ENCODE data around the gene BTBD2. TPM values are rescaled to one million over a fixed set of nuclear protein-coding genes. Genes with fewer than 3 reads are reported as not detected.

Gene BTBD2
- polyA plus RNA-seq, 1 donor from 2014 or later = 46.1 TPM

DNA sequence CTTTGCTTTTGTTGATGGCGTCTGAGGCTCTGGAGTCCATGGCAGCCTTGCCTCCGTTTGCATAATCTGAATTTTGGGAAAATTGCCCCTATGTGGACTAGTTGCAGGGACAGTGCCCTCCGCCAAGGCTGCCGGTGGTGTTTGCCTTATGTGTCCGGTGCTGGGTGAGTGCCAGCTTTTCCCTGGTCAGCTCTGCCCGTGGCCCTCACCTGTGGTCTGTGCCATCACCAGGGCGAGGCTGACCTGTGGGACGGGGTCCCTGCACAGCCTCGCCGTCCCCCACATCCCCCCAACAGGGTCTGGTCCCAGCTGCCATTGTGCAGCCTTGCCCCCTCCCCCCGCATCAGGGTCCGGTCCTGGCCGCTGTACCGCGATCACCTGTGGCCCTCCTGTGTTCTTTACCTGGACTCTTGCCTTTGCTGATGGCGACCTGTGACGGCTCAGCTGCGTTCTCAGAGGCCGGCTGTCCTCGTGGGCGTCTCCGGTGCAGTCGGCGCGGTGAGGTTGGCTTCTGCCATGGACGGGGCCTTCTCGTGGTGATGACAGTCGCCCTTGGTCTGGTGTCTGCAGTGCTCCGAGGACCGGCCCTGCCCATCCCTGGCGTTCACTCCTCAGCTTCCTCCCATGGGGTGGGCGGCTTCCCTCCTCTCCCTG is 61.9 kb downstream of the BTBD2 start:
- Histone ChIP-seq H2AFZ (ENCODE audit: low read depth, low read length) (no peak overlapping the region), H4K20me1 (ENCODE audit: insufficient read depth) (no peaks in the 10 kb centered on the region), H3F3A (ENCODE audit: insufficient read depth, low read length, poor library complexity, severe bottlenecking) (no peaks in the 10 kb centered on the region), H3K4me3 (ENCODE audit: low read length) (no peak overlapping the region), H3K27ac (ENCODE audit: low read length) (no peak overlapping the region), H3K27me3 (ENCODE audit: insufficient read depth, low read depth, low read length) (no peaks in the 10 kb centered on the region), H3K4me2 (ENCODE audit: low read length) (no peak overlapping the region), H3K9ac (ENCODE audit: low read length) (no peak overlapping the region), H3K9me3 (ENCODE audit: low read length) (no peaks in the 10 kb centered on the region), H3K79me2 (replicated peaks; ENCODE audit: insufficient read depth, low read length) (peaks cover 35% of the 10 kb centered on the region), H3K9me2 (ENCODE audit: insufficient read depth, low read length) (no peaks in the 10 kb centered on the region), H3K36me3 (ENCODE audit: insufficient read depth, low read length) (no peaks in the 10 kb centered on the region)
- no peak for TF ChIP-seq MXI1 (conservative IDR thresholded peaks at IDR 0.05; ENCODE audit: poor library complexity, severe bottlenecking)
- TF ChIP-seq RAD21 (conservative IDR thresholded peaks at IDR 0.05) = no peak
- TF ChIP-seq TAF1 (IDR thresholded peaks at IDR 0.05; ENCODE audit: low read depth) = no peak
- no peak for TF ChIP-seq REST (IDR thresholded peaks at IDR 0.05; ENCODE audit: borderline replicate concordance)
- TF ChIP-seq, protein P1, sequence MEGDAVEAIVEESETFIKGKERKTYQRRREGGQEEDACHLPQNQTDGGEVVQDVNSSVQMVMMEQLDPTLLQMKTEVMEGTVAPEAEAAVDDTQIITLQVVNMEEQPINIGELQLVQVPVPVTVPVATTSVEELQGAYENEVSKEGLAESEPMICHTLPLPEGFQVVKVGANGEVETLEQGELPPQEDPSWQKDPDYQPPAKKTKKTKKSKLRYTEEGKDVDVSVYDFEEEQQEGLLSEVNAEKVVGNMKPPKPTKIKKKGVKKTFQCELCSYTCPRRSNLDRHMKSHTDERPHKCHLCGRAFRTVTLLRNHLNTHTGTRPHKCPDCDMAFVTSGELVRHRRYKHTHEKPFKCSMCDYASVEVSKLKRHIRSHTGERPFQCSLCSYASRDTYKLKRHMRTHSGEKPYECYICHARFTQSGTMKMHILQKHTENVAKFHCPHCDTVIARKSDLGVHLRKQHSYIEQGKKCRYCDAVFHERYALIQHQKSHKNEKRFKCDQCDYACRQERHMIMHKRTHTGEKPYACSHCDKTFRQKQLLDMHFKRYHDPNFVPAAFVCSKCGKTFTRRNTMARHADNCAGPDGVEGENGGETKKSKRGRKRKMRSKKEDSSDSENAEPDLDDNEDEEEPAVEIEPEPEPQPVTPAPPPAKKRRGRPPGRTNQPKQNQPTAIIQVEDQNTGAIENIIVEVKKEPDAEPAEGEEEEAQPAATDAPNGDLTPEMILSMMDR (IDR thresholded peaks at IDR 0.05; ENCODE audit: poor library complexity, severe bottlenecking) = no peak
- no peak for TF ChIP-seq EZH2 (IDR thresholded peaks at IDR 0.05; ENCODE audit: borderline replicate concordance, insufficient read depth, low read length, poor library complexity, severe bottlenecking)

DNA sequence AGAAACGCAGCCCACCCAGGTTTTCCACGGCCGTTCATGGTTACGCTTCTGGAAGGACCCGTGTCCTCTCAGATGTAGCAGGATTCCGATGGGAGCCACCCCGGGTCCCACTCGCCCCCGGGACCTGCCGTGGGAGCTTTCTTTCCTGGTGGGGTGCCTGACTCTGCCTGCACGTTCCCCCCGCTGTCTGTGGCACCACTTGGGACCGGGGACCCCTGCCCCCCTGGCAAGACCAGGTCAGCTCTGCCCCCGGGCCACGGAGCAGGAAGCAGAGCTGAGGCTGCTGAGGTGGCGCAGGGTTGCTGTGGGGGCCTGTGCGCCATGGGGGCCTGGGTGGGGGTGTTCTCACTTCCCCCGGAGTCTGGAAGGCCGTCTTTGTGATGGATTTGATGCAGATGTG is 62.5 kb downstream of the BTBD2 start:
- H3K9ac ChIP-seq (ENCODE audit: low read length) = no peak overlapping the region
- H3K9me3 ChIP-seq (ENCODE audit: low read length) = no peaks in the 10 kb centered on the region
- TF ChIP-seq SMC3 (conservative IDR thresholded peaks at IDR 0.05; ENCODE audit: poor library complexity) (no peak), POLR2AphosphoS5 (IDR thresholded peaks at IDR 0.05) (no peak), TAF1 (IDR thresholded peaks at IDR 0.05; ENCODE audit: low read depth) (no peak), EZH2 (IDR thresholded peaks at IDR 0.05; ENCODE audit: borderline replicate concordance, insufficient read depth, low read length, poor library complexity, severe bottlenecking) (no peak), EP300 (conservative IDR thresholded peaks at IDR 0.05; ENCODE audit: poor library complexity, severe bottlenecking) (no peak), REST (IDR thresholded peaks at IDR 0.05; ENCODE audit: borderline replicate concordance) (no peak), MXI1 (conservative IDR thresholded peaks at IDR 0.05; ENCODE audit: poor library complexity, severe bottlenecking) (no peak), RAD21 (conservative IDR thresholded peaks at IDR 0.05) (no peak)
- TF ChIP-seq, protein P1 (IDR thresholded peaks at IDR 0.05; ENCODE audit: poor library complexity, severe bottlenecking) = no peak
- no peaks in the 10 kb centered on the region for H3K36me3 ChIP-seq (ENCODE audit: insufficient read depth, low read length)
- H2AFZ ChIP-seq (ENCODE audit: low read depth, low read length) = no peak overlapping the region
- H4K20me1 ChIP-seq (ENCODE audit: insufficient read depth) = no peaks in the 10 kb centered on the region
- H3K4me3 ChIP-seq (ENCODE audit: low read length) = no peak overlapping the region
- H3K79me2 ChIP-seq (replicated peaks; ENCODE audit: insufficient read depth, low read length) = peaks cover 35% of the 10 kb centered on the region
- H3F3A ChIP-seq (ENCODE audit: insufficient read depth, low read length, poor library complexity, severe bottlenecking) = no peaks in the 10 kb centered on the region
- H3K27ac ChIP-seq (ENCODE audit: low read length) = no peak overlapping the region
- no peaks in the 10 kb centered on the region for H3K9me2 ChIP-seq (ENCODE audit: insufficient read depth, low read length)
- no peaks in the 10 kb centered on the region for H3K27me3 ChIP-seq (ENCODE audit: insufficient read depth, low read depth, low read length)
- H3K4me2 ChIP-seq (ENCODE audit: low read length) = no peak overlapping the region

Measured in neural cell (in vitro differentiated cells).